Measurements from ENCODE around the gene DAG1.

DAG1 gene

GRCh38 chr3:49469936-49470713 lies at the start of gene DAG1:
Gene DAG1, plus strand, starts transcription at chr3:49470267. Its CDS starts 40,268 bp downstream, at chr3:49510535.
- DNase-seq (ENCODE audit: low read depth), result peak; percentile 90

GRCh38 chr3:49421890-49422378 lies 48.1 kb upstream of the DAG1 start:
- DNase-seq (ENCODE audit: low read depth), result no peak

GRCh38 chr3:49422379-49423248 lies 47.5 kb upstream of the DAG1 start, which contains the start of gene AMT:
Gene AMT, minus strand, starts transcription at chr3:49422473. Its CDS starts 23 bp downstream, at chr3:49422450.
- no peak for DNase-seq (ENCODE audit: low read depth)

GRCh38 chr3:49424816-49425215 lies 45.3 kb upstream of the DAG1 start:
- DNase-seq (ENCODE audit: low read depth), result no peak

GRCh38 chr3:49427586-49427985 lies 42.5 kb upstream of the DAG1 start:
- no peak for DNase-seq (ENCODE audit: low read depth)

- DNase-seq (ENCODE audit: low read depth), result no peak
Observed at GRCh38 chr3:49428752-49429080, 41.4 kb upstream of the DAG1 start.

- DNase-seq (ENCODE audit: low read depth), result no peak
Observed at GRCh38 chr3:49434731-49435130, 35.3 kb upstream of the DAG1 start.

GRCh38 chr3:49445391-49445790 lies 24.7 kb upstream of the DAG1 start:
- DNase-seq (ENCODE audit: low read depth), result no peak

GRCh38 chr3:49453621-49454020 lies 16.4 kb upstream of the DAG1 start:
- no peak for DNase-seq (ENCODE audit: low read depth)

- no peak for DNase-seq (ENCODE audit: low read depth)
Observed at GRCh38 chr3:49454458-49454857, 15.6 kb upstream of the DAG1 start.

GRCh38 chr3:49454898-49455681 lies 15.0 kb upstream of the DAG1 start:
- no peak for DNase-seq (ENCODE audit: low read depth)

- no peak for DNase-seq (ENCODE audit: low read depth)
Observed at GRCh38 chr3:49456466-49456865, 13.6 kb upstream of the DAG1 start.

GRCh38 chr3:49460188-49460890 lies 9.7 kb upstream of the DAG1 start:
- DNase-seq (ENCODE audit: low read depth), result no peak

- DNase-seq (ENCODE audit: low read depth), result no peak
Observed at GRCh38 chr3:49460956-49461355, 9.1 kb upstream of the DAG1 start.

- no peak for DNase-seq (ENCODE audit: low read depth)
Observed at GRCh38 chr3:49461443-49462171, 8.5 kb upstream of the DAG1 start.

GRCh38 chr3:49462222-49462621 lies 7.8 kb upstream of the DAG1 start:
- DNase-seq (ENCODE audit: low read depth), result no peak

GRCh38 chr3:49465270-49466034 lies 4.6 kb upstream of the DAG1 start:
- no peak for DNase-seq (ENCODE audit: low read depth)

- no peak for DNase-seq (ENCODE audit: low read depth)
Observed at GRCh38 chr3:49466085-49466484, 4.0 kb upstream of the DAG1 start.

GRCh38 chr3:49469037-49469935 lies 781 bp upstream of the DAG1 start:
- peak; percentile 64 for DNase-seq (ENCODE audit: low read depth)

Measured in GM04504 (cell line).